WTC11 (cell line): Measurements from ENCODE around the gene KCNC2. TPM values are rescaled to one million over a fixed set of nuclear protein-coding genes. Genes with fewer than 3 reads are reported as not detected.
A peak's percentile ranks its signal among the peaks of the same experiment; 100 is the strongest.

Experiments used
- ATF1 ChIP-seq: sonication (generic); formaldehyde crosslinking; IDR thresholded peaks from 2 replicates; pipeline ENCODE4 v1.8.1; 2023; ENCODE audit warnings: mild to moderate bottlenecking, moderate library complexity, missing genetic modification reagents
- CBFB ChIP-seq: sonication (generic); formaldehyde crosslinking; IDR thresholded peaks from 2 replicates; pipeline ENCODE4 v1.8.1; 2022; ENCODE audit warnings: mild to moderate bottlenecking, low read depth, missing genetic modification reagents
- CREB1 ChIP-seq: sonication (generic); formaldehyde crosslinking; IDR thresholded peaks from 2 replicates; pipeline ENCODE4 v1.8.0; 2023; ENCODE audit warnings: mild to moderate bottlenecking, missing genetic modification reagents
- CREM ChIP-seq: sonication (generic); formaldehyde crosslinking; IDR thresholded peaks from 2 replicates; pipeline ENCODE4 v1.8.1; 2022; ENCODE audit warnings: mild to moderate bottlenecking, missing genetic modification reagents, moderate library complexity
- FOXP1 ChIP-seq: sonication (generic); formaldehyde crosslinking; IDR thresholded peaks from 2 replicates; pipeline ENCODE4 v1.8.0; 2022; ENCODE audit warnings: missing genetic modification reagents, mild to moderate bottlenecking, moderate library complexity, borderline replicate concordance
- KAT7 ChIP-seq: sonication (generic); formaldehyde crosslinking; IDR thresholded peaks from 2 replicates; pipeline ENCODE4 v1.8.1; 2023; ENCODE audit warnings: missing genetic modification reagents, mild to moderate bottlenecking, borderline replicate concordance
- NFATC4 ChIP-seq: fragments of 250-450 bp; sonication (Bioruptor Pico); IDR thresholded peaks from 2 replicates; pipeline ENCODE4 v1.9.0; 2021; ENCODE audit warnings: mild to moderate bottlenecking
- NFE2L1 ChIP-seq: sonication (generic); formaldehyde crosslinking; IDR thresholded peaks from 2 replicates; pipeline ENCODE4 v1.8.1; 2023; ENCODE audit warnings: missing genetic modification reagents
- NR2C2 ChIP-seq: sonication (generic); formaldehyde crosslinking; IDR thresholded peaks from 2 replicates; pipeline ENCODE4 v1.8.0; 2022; ENCODE audit warnings: mild to moderate bottlenecking, missing genetic modification reagents
- OVOL2 ChIP-seq: fragments of 250-450 bp; sonication (Bioruptor Pico); IDR thresholded peaks from 2 replicates; pipeline ENCODE4 v1.9.0; 2021; ENCODE audit warnings: mild to moderate bottlenecking, borderline replicate concordance
- RELA ChIP-seq: sonication (generic); formaldehyde crosslinking; IDR thresholded peaks from 2 replicates; pipeline ENCODE4 v1.8.1; 2022; ENCODE audit warnings: missing genetic modification reagents, mild to moderate bottlenecking, borderline replicate concordance
- TEAD1 ChIP-seq: sonication (generic); formaldehyde crosslinking; IDR thresholded peaks from 2 replicates; pipeline ENCODE4 v1.8.0; 2022; ENCODE audit warnings: mild to moderate bottlenecking, missing genetic modification reagents
- TEAD4 ChIP-seq: sonication (generic); formaldehyde crosslinking; IDR thresholded peaks from 2 replicates; pipeline ENCODE4 v1.8.0; 2022; ENCODE audit warnings: mild to moderate bottlenecking, missing genetic modification reagents
- TP53 ChIP-seq: sonication (generic); formaldehyde crosslinking; IDR thresholded peaks from 2 replicates; pipeline ENCODE4 v1.8.1; 2023; ENCODE audit warnings: mild to moderate bottlenecking, missing genetic modification reagents
- ZBTB21 ChIP-seq: sonication (generic); formaldehyde crosslinking; IDR thresholded peaks from 2 replicates; pipeline ENCODE4 v1.8.1; 2023; ENCODE audit warnings: mild to moderate bottlenecking, missing genetic modification reagents, borderline replicate concordance
- ZNF317 ChIP-seq: sonication (generic); formaldehyde crosslinking; IDR thresholded peaks from 2 replicates; pipeline ENCODE4 v1.8.1; 2023; ENCODE audit warnings: low read depth, mild to moderate bottlenecking, moderate library complexity, missing genetic modification reagents, borderline replicate concordance
- ZNF416 ChIP-seq: fragments of 250-450 bp; sonication (Bioruptor Pico); IDR thresholded peaks from 2 replicates; pipeline ENCODE4 v1.9.0; 2021; ENCODE audit warnings: mild to moderate bottlenecking, inconsistent platforms
- total RNA-seq: library from RNA; stranded (reverse); gene quantifications from 3 replicates; pipeline ENCODE4 v1.2.3, GENCODE V29; 2021
- TF ChIP-seq, protein P1 (sequence below): sonication (generic); formaldehyde crosslinking; IDR thresholded peaks from 2 replicates; pipeline ENCODE4 v1.8.1; 2023; ENCODE audit warnings: mild to moderate bottlenecking, missing genetic modification reagents
- TF ChIP-seq, protein P2 (sequence below): fragments of 250-450 bp; sonication (Bioruptor Pico); IDR thresholded peaks from 2 replicates; pipeline ENCODE4 v1.9.0; 2021; ENCODE audit warnings: mild to moderate bottlenecking
- TF ChIP-seq, protein P3 (sequence below): sonication (generic); formaldehyde crosslinking; IDR thresholded peaks from 2 replicates; pipeline ENCODE4 v1.8.1; 2023; ENCODE audit warnings: mild to moderate bottlenecking, moderate library complexity, missing genetic modification reagents
- TF ChIP-seq, protein P4 (sequence below): fragments of 250-450 bp; sonication (Bioruptor Pico); IDR thresholded peaks from 2 replicates; pipeline ENCODE4 v2.1.2; 2022; ENCODE audit warnings: mild to moderate bottlenecking, moderate library complexity
- TF ChIP-seq, protein P5 (sequence below): sonication (generic); formaldehyde crosslinking; IDR thresholded peaks from 2 replicates; pipeline ENCODE4 v1.8.0; 2023; ENCODE audit warnings: missing genetic modification reagents, mild to moderate bottlenecking, borderline replicate concordance
- TF ChIP-seq, protein P6 (sequence below): sonication (generic); formaldehyde crosslinking; IDR thresholded peaks from 2 replicates; pipeline ENCODE4 v1.8.1; 2022; ENCODE audit warnings: low read depth, missing genetic modification reagents, borderline replicate concordance
- TF ChIP-seq, protein P7 (sequence below): sonication (generic); formaldehyde crosslinking; IDR thresholded peaks from 2 replicates; pipeline ENCODE4 v1.8.1; 2022; ENCODE audit warnings: mild to moderate bottlenecking, moderate library complexity, missing genetic modification reagents

KCNC2 gene
- total RNA-seq, 1 experiment from 2014 or later = not detected

DNA sequence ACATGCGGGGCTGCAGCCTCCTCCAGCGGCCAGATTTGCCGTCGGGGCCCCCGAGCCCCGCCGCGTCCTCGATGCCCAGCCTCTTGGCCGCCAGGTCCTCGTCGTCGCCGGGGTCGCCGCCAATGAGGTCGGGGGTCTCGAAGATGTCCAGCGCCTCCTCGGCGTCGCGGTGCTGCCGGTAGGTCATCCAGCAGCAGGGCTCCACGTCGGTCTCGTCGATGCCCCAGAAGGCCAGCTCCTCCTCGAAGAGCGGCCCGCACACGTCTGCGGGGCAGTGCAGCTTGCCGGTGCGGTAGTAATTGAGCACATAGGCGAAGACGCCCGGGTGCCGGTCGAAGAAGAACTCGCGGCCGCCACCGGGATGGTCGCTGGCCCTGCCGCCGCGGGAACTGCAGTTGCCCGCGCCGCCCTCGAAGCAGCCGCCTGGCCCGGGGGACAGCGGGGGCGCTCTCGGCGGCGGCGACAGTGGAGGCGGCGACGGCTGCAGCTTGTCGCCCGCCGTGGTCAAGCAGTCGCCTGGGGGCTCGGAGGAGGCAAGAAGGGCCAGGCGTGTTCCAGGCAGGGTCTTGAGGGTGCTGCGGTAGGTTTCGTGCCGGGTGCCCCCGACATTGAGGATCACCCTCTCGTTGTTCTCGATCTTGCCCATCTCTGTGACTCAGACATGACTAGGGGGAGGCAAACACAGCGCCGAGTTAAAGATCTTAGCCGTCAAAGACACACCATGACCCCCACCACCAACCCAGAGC lies 2.1 kb downstream of the KCNC2 start (continued):
- TF ChIP-seq, protein P1, sequence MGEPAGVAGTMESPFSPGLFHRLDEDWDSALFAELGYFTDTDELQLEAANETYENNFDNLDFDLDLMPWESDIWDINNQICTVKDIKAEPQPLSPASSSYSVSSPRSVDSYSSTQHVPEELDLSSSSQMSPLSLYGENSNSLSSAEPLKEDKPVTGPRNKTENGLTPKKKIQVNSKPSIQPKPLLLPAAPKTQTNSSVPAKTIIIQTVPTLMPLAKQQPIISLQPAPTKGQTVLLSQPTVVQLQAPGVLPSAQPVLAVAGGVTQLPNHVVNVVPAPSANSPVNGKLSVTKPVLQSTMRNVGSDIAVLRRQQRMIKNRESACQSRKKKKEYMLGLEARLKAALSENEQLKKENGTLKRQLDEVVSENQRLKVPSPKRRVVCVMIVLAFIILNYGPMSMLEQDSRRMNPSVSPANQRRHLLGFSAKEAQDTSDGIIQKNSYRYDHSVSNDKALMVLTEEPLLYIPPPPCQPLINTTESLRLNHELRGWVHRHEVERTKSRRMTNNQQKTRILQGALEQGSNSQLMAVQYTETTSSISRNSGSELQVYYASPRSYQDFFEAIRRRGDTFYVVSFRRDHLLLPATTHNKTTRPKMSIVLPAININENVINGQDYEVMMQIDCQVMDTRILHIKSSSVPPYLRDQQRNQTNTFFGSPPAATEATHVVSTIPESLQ (CRISPR knock-in tag) = no peak
- TF ChIP-seq NFE2L1 (CRISPR knock-in tag) (no peak), FOXP1 (peak; percentile 66; the same call in 1 of the 2 replicates), KAT7 (CRISPR knock-in tag) (no peak), TP53 (CRISPR knock-in tag) (no peak), NR2C2 (no peak), CREM (0 out of 2 replicates have a peak, but pooled peaks have one; percentile 25), TEAD1 (0 out of 2 replicates have a peak, but pooled peaks have one; percentile 58), ZBTB21 (CRISPR knock-in tag) (no peak), ZNF416 (no peak), ZNF317 (no peak), TEAD4 (CRISPR knock-in tag) (no peak), OVOL2 (CRISPR knock-in tag) (no peak), CREB1 (CRISPR knock-in tag) (no peak), RELA (CRISPR knock-in tag) (peak; percentile 67; the same call in 1 of the 2 replicates), NFATC4 (CRISPR knock-in tag) (no peak), ATF1 (0 out of 2 replicates have a peak, but pooled peaks have one; percentile 59), CBFB (CRISPR knock-in tag) (no peak)
- TF ChIP-seq, protein P2, sequence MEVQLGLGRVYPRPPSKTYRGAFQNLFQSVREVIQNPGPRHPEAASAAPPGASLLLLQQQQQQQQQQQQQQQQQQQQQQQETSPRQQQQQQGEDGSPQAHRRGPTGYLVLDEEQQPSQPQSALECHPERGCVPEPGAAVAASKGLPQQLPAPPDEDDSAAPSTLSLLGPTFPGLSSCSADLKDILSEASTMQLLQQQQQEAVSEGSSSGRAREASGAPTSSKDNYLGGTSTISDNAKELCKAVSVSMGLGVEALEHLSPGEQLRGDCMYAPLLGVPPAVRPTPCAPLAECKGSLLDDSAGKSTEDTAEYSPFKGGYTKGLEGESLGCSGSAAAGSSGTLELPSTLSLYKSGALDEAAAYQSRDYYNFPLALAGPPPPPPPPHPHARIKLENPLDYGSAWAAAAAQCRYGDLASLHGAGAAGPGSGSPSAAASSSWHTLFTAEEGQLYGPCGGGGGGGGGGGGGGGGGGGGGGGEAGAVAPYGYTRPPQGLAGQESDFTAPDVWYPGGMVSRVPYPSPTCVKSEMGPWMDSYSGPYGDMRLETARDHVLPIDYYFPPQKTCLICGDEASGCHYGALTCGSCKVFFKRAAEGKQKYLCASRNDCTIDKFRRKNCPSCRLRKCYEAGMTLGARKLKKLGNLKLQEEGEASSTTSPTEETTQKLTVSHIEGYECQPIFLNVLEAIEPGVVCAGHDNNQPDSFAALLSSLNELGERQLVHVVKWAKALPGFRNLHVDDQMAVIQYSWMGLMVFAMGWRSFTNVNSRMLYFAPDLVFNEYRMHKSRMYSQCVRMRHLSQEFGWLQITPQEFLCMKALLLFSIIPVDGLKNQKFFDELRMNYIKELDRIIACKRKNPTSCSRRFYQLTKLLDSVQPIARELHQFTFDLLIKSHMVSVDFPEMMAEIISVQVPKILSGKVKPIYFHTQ (CRISPR knock-in tag) = no peak
- TF ChIP-seq, protein P3, sequence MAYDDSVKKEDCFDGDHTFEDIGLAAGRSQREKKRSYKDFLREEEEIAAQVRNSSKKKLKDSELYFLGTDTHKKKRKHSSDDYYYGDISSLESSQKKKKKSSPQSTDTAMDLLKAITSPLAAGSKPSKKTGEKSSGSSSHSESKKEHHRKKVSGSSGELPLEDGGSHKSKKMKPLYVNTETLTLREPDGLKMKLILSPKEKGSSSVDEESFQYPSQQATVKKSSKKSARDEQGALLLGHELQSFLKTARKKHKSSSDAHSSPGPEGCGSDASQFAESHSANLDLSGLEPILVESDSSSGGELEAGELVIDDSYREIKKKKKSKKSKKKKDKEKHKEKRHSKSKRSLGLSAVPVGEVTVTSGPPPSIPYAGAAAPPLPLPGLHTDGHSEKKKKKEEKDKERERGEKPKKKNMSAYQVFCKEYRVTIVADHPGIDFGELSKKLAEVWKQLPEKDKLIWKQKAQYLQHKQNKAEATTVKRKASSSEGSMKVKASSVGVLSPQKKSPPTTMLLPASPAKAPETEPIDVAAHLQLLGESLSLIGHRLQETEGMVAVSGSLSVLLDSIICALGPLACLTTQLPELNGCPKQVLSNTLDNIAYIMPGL = peak; percentile 78; the same call in 1 of the 2 replicates
- TF ChIP-seq, protein P4, sequence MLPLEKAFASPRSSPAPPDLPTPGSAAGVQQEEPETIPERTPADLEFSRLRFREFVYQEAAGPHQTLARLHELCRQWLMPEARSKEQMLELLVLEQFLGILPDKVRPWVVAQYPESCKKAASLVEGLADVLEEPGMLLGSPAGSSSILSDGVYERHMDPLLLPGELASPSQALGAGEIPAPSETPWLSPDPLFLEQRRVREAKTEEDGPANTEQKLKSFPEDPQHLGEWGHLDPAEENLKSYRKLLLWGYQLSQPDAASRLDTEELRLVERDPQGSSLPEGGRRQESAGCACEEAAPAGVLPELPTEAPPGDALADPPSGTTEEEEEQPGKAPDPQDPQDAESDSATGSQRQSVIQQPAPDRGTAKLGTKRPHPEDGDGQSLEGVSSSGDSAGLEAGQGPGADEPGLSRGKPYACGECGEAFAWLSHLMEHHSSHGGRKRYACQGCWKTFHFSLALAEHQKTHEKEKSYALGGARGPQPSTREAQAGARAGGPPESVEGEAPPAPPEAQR = no peak
- TF ChIP-seq, protein P5, sequence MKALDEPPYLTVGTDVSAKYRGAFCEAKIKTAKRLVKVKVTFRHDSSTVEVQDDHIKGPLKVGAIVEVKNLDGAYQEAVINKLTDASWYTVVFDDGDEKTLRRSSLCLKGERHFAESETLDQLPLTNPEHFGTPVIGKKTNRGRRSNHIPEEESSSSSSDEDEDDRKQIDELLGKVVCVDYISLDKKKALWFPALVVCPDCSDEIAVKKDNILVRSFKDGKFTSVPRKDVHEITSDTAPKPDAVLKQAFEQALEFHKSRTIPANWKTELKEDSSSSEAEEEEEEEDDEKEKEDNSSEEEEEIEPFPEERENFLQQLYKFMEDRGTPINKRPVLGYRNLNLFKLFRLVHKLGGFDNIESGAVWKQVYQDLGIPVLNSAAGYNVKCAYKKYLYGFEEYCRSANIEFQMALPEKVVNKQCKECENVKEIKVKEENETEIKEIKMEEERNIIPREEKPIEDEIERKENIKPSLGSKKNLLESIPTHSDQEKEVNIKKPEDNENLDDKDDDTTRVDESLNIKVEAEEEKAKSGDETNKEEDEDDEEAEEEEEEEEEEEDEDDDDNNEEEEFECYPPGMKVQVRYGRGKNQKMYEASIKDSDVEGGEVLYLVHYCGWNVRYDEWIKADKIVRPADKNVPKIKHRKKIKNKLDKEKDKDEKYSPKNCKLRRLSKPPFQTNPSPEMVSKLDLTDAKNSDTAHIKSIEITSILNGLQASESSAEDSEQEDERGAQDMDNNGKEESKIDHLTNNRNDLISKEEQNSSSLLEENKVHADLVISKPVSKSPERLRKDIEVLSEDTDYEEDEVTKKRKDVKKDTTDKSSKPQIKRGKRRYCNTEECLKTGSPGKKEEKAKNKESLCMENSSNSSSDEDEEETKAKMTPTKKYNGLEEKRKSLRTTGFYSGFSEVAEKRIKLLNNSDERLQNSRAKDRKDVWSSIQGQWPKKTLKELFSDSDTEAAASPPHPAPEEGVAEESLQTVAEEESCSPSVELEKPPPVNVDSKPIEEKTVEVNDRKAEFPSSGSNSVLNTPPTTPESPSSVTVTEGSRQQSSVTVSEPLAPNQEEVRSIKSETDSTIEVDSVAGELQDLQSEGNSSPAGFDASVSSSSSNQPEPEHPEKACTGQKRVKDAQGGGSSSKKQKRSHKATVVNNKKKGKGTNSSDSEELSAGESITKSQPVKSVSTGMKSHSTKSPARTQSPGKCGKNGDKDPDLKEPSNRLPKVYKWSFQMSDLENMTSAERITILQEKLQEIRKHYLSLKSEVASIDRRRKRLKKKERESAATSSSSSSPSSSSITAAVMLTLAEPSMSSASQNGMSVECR = no peak
- TF ChIP-seq, protein P6, sequence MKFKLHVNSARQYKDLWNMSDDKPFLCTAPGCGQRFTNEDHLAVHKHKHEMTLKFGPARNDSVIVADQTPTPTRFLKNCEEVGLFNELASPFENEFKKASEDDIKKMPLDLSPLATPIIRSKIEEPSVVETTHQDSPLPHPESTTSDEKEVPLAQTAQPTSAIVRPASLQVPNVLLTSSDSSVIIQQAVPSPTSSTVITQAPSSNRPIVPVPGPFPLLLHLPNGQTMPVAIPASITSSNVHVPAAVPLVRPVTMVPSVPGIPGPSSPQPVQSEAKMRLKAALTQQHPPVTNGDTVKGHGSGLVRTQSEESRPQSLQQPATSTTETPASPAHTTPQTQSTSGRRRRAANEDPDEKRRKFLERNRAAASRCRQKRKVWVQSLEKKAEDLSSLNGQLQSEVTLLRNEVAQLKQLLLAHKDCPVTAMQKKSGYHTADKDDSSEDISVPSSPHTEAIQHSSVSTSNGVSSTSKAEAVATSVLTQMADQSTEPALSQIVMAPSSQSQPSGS (CRISPR knock-in tag) = no peak
- TF ChIP-seq, protein P7, sequence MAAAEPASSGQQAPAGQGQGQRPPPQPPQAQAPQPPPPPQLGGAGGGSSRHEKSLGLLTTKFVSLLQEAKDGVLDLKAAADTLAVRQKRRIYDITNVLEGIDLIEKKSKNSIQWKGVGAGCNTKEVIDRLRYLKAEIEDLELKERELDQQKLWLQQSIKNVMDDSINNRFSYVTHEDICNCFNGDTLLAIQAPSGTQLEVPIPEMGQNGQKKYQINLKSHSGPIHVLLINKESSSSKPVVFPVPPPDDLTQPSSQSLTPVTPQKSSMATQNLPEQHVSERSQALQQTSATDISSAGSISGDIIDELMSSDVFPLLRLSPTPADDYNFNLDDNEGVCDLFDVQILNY (CRISPR knock-in tag) = peak; percentile 73; the same call in 1 of the 2 replicates
